ENCODE measurements around the gene IL17REL.
"Not testable (repeated sequence)": the region's sequence is repeated elsewhere in the genome, so short reads cannot be mapped to it uniquely, and the experiment has no call there.

DNA sequence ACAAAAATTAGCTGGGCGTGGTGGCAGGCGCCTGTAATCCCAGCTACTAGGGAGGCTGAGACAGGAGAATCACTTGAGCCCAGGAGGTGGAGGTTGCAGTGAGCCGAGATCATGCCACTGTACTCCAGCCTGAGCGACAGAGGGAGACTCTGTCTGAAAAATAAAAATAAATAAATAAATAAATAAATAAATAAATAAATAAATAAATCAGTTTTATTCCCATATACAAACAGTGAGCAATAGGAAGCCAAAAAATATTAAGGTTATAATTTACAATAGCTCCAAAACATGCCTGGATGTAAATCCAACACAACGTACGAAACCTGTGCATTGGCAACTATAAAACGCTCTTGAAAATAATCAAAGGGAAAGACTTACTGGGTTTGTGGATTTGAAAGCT is 30.8 kb downstream of the IL17REL start:
- not testable (repeated sequence) for TF ChIP-seq EZH2 (IDR thresholded peaks at IDR 0.05; ENCODE audit: insufficient read depth, low read length)
- TF ChIP-seq, protein P1, sequence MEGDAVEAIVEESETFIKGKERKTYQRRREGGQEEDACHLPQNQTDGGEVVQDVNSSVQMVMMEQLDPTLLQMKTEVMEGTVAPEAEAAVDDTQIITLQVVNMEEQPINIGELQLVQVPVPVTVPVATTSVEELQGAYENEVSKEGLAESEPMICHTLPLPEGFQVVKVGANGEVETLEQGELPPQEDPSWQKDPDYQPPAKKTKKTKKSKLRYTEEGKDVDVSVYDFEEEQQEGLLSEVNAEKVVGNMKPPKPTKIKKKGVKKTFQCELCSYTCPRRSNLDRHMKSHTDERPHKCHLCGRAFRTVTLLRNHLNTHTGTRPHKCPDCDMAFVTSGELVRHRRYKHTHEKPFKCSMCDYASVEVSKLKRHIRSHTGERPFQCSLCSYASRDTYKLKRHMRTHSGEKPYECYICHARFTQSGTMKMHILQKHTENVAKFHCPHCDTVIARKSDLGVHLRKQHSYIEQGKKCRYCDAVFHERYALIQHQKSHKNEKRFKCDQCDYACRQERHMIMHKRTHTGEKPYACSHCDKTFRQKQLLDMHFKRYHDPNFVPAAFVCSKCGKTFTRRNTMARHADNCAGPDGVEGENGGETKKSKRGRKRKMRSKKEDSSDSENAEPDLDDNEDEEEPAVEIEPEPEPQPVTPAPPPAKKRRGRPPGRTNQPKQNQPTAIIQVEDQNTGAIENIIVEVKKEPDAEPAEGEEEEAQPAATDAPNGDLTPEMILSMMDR (IDR thresholded peaks at IDR 0.05; ENCODE audit: insufficient read depth, low read depth, low read length) = not testable (repeated sequence)
